BLaER1 treated with 17β-estradiol and CSF1 and Interleukin-3, amounts not matched to agents 10 nM and 100 nM (cell line): Measurements from ENCODE around the gene LSR.
A peak's percentile ranks its signal among the peaks of the same experiment; 100 is the strongest.

Experiments used
- H3K27ac ChIP-seq, 11 experiments: shearing (Covaris generic); formaldehyde crosslinking; 2 replicates each; pipeline ENCODE4 v1.8.1; 2022
- H3K27me3 ChIP-seq, 11 experiments: shearing (Covaris generic); formaldehyde crosslinking; 2 replicates each; pipeline ENCODE4 v1.8.1; 2022
- H3K36me3 ChIP-seq, 11 experiments: shearing (Covaris generic); formaldehyde crosslinking; 2 replicates each; pipeline ENCODE4 v1.8.1; 2022
- H3K4me1 ChIP-seq, 10 experiments: shearing (Covaris generic); formaldehyde crosslinking; 2 replicates each; pipeline ENCODE4 v1.8.1; 2022
- H3K4me2 ChIP-seq, 11 experiments: shearing (Covaris generic); formaldehyde crosslinking; 2 replicates each; pipeline ENCODE4 v1.8.1; 2022
- H3K4me3 ChIP-seq, 10 experiments: shearing (Covaris generic); formaldehyde crosslinking; 2 replicates each; pipeline ENCODE4 v1.8.1; 2022
- H3K9ac ChIP-seq, 11 experiments: shearing (Covaris generic); formaldehyde crosslinking; 2 replicates each; pipeline ENCODE4 v1.8.1; 2022
- H3K9me3 ChIP-seq, 11 experiments: shearing (Covaris generic); formaldehyde crosslinking; replicated peaks in 1 of 11; 2 replicates each; pipeline ENCODE4 v1.8.1; 2022
- H4K20me1 ChIP-seq, 11 experiments: shearing (Covaris generic); formaldehyde crosslinking; 2 replicates each; pipeline ENCODE4 v1.8.1; 2022
- Cebpa-rat ChIP-seq, 11 experiments: shearing (Covaris generic); IDR thresholded peaks; 2 replicates each; pipeline ENCODE4 v1.8.1; 2022

Gene LSR

DNA sequence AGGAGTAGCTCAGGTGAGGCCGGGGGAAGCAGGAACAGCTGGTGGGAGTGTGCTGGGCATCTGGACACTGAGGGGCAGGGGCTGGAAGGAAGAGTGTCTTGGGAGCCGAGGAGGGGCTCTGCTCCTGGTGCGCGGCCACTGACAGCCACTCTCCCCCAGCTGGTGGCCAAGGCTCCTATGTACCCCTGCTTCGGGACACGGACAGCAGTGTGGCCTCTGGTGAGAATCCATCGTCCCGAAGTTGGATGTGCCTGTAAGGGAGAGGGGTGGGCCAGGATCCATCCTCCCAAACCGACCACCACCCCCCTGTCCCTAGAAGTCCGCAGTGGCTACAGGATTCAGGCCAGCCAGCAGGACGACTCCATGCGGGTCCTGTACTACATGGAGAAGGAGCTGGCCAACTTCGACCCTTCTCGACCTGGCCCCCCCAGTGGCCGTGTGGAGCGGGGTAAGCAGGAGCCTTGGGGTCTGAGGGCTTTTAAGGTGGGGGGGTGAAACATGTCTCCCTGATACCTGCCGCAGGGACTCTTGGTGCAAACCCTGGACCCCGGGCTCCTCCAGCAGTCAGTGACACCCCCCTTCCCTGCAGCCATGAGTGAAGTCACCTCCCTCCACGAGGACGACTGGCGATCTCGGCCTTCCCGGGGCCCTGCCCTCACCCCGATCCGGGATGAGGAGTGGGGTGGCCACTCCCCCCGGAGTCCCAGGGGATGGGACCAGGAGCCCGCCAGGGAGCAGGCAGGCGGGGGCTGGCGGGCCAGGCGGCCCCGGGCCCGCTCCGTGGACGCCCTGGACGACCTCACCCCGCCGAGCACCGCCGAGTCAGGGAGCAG lies 17.9 kb downstream of the LSR start:
- Histone ChIP-seq H3K27ac (peak overlapping the region; percentile 91 to 98 (median 93)), H3K27me3 (no peaks in the 10 kb centered on the region), H3K36me3 (peaks cover 16 to 27% (median 17%) of the 10 kb centered on the region in 11 experiments), H3K4me3 (peak overlapping the region; percentile 76 to 93 (median 83)), H3K9ac (peak overlapping the region; percentile 85 to 98 (median 95)), H3K4me1 (peaks cover 59 to 72% (median 70%) of the 10 kb centered on the region in 10 experiments), H3K4me2 (peak overlapping the region; percentile 91 to 100 (median 98)), H4K20me1 (peaks cover 0 to 14% (median 0%) of the 10 kb centered on the region in 11 experiments; a peak in 6 of 22 replicates), H3K9me3 (no peaks in the 10 kb centered on the region)
- TF ChIP-seq Cebpa-rat (IDR thresholded peaks at IDR 0.05): no peak

DNA sequence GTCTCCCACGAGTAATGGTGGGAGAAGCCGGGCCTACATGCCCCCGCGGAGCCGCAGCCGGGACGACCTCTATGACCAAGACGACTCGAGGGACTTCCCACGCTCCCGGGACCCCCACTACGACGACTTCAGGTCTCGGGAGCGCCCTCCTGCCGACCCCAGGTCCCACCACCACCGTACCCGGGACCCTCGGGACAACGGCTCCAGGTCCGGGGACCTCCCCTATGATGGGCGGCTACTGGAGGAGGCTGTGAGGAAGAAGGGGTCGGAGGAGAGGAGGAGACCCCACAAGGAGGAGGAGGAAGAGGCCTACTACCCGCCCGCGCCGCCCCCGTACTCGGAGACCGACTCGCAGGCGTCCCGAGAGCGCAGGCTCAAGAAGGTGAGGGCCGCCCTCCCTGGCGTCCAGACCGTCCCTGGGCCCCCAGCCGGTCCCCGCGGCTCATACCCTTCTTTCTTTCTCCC lies 18.6 kb downstream of the LSR start:
- Histone ChIP-seq H3K4me2 (peak overlapping the region; percentile 91 to 100 (median 98)), H3K36me3 (peaks cover 17 to 31% (median 21%) of the 10 kb centered on the region in 11 experiments), H3K27ac (peak overlapping the region; percentile 91 to 98 (median 93)), H3K9me3 (no peaks in the 10 kb centered on the region), H4K20me1 (peaks cover 0 to 14% (median 0%) of the 10 kb centered on the region in 11 experiments; a peak in 7 of 22 replicates), H3K27me3 (no peaks in the 10 kb centered on the region), H3K9ac (peak overlapping the region; percentile 85 to 98 (median 95)), H3K4me3 (peak overlapping the region; percentile 76 to 93 (median 83)), H3K4me1 (peaks cover 65 to 72% (median 70%) of the 10 kb centered on the region in 10 experiments)
- TF ChIP-seq Cebpa-rat (IDR thresholded peaks at IDR 0.05): no peak

DNA sequence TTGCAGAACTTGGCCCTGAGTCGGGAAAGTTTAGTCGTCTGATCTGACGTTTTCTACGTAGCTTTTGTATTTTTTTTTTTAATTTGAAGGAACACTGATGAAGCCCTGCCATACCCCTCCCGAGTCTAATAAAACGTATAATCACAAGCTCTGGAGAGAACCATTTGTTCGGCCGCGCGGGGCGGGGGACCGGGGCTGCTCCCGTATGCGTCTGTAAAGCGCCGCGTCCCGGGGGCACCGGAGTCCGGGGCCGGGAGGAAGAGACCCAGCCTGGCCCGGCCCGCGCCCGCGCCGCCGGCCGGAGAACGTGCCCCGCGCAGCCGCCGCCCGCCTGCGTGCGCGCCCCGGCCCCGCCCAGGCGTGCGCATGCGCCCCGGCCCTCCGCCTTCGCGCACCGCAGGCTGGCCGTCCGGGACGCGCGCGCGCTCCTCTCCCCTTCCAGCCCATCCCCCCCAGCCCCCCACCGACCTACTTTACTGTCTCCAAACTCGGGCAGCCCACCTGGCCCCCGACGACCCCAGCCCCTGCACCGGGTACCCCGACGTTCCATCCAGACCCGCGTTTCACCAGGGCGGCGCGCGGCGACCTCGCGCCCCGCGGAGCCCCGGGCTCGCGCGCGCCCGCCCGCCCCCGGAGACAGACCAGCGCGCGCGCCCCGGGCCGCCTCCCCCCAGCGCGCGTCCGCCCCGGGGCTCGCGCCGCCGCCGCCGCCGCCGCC lies 19.2 kb downstream of the LSR start:
- peaks cover 18 to 35% (median 23%) of the 10 kb centered on the region in 11 experiments for H3K36me3 ChIP-seq
- no peaks in the 10 kb centered on the region for H3K27me3 ChIP-seq
- no peak for TF ChIP-seq Cebpa-rat (IDR thresholded peaks at IDR 0.05)
- H3K9ac ChIP-seq: peak overlapping the region; percentile 85 to 98 (median 95)
- H4K20me1 ChIP-seq: peaks cover 0 to 14% (median 0%) of the 10 kb centered on the region in 11 experiments; a peak in 8 of 22 replicates
- peak overlapping the region; percentile 91 to 98 (median 93) for H3K27ac ChIP-seq
- peak overlapping the region; percentile 76 to 93 (median 83) for H3K4me3 ChIP-seq
- H3K4me1 ChIP-seq: peaks cover 70 to 76% (median 73%) of the 10 kb centered on the region in 10 experiments
- no peaks in the 10 kb centered on the region for H3K9me3 ChIP-seq
- H3K4me2 ChIP-seq: peak overlapping the region; percentile 91 to 100 (median 98)

DNA sequence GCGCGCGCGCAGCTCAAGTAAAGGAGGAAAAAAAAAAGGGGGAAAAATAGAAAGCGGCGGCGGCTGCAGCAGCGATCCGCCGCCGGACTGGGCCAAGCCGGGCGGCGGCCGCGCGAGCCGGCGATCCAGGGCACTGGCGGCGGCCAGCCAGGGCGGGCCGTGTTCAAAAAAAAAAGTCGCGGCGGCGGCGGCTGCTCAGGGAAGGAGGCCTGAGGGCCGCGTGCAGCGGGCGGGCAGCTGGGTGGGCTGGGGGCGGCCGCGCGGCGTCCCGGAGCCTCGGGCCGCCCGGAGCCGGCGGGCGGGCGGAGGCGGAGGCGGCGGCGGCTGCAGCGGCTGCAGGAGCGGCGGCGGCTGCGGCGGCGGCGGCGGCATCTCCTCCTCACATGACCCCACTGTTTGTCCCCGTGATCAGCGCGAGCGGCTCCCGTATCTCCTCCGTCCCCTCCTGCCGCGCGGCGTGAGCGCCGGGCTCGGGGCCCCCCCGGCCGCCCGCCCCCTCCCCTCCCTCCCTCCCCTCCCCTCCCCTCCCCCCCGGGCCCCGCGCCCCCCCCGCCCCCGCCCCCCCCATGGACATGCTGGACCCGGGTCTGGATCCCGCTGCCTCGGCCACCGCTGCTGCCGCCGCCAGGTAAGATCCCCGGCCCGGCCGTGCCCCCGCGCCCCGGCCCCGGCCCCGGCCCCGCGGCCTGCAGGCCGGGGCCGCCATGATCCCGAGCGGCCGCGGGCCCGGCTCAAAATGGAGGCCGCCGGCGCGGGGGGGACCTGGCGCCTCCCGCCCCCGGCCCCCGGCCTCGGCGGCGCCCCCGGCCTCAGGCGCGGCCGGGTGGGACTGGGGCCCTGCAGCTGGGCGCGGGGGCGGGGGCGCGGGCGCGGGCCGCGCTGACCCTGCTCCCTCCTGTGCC lies 20.0 kb downstream of the LSR start, which contains the start of gene USF2:
Gene USF2, plus strand, starts transcription at position 427 of the 902 bp plus-strand sequence. Its CDS starts 140 bp downstream, at position 567.
- no peak for TF ChIP-seq Cebpa-rat (IDR thresholded peaks at IDR 0.05)
- H3K36me3 ChIP-seq: peaks cover 26 to 43% (median 31%) of the 10 kb centered on the region in 11 experiments
- peak within 1 kb of the TSS; percentile 91 to 100 (median 98) for H3K4me2 ChIP-seq
- no peaks in the 10 kb centered on the region for H3K27me3 ChIP-seq
- peaks cover 0 to 14% (median 0%) of the 10 kb centered on the region in 11 experiments; a peak in 8 of 22 replicates for H4K20me1 ChIP-seq
- H3K9ac ChIP-seq: peak within 1 kb of the TSS; percentile 85 to 98 (median 95)
- H3K4me3 ChIP-seq: peak within 1 kb of the TSS; percentile 76 to 93 (median 83)
- H3K27ac ChIP-seq: peak within 1 kb of the TSS; percentile 91 to 98 (median 94)
- no peaks in the 10 kb centered on the region for H3K9me3 ChIP-seq
- H3K4me1 ChIP-seq: peaks cover 69 to 78% (median 72%) of the 10 kb centered on the region in 10 experiments

DNA sequence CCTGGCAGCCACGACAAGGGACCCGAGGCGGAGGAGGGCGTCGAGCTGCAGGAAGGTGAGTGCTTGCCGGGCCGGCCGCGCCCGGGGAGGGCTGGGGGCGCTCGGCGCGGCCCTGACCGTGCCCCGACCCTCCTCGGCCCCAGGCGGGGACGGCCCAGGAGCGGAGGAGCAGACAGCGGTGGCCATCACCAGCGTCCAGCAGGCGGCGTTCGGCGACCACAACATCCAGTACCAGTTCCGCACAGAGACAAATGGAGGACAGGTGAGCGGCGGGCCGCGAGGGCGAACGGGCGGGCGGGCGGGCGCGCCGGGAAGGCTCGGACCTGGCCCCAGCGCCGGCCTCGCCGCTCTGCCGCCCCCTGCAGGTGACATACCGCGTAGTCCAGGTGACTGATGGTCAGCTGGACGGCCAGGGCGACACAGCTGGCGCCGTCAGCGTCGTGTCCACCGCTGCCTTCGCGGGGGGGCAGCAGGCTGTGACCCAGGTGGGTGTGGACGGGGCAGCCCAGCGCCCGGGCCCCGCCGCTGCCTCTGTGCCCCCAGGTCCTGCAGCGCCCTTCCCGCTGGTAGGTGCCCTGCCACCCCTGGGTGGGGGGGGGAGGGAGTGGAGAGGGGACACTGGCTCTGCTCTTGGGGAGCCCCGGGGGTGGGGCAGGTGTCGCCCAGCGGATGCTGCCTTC lies 20.8 kb downstream of the LSR start:
- Histone ChIP-seq H3K27ac (peak overlapping the region; percentile 91 to 98 (median 94)), H3K4me2 (peak overlapping the region; percentile 57 to 93 (median 85)), H4K20me1 (peaks cover 0 to 9% (median 0%) of the 10 kb centered on the region in 11 experiments; a peak in 8 of 22 replicates), H3K9me3 (no peaks in the 10 kb centered on the region), H3K36me3 (peaks cover 34 to 51% (median 39%) of the 10 kb centered on the region in 11 experiments), H3K9ac (peak overlapping the region; percentile 85 to 98 (median 95)), H3K4me1 (peaks cover 62 to 75% (median 68%) of the 10 kb centered on the region in 10 experiments), H3K27me3 (no peaks in the 10 kb centered on the region), H3K4me3 (peak overlapping the region; percentile 76 to 93 (median 83))
- TF ChIP-seq Cebpa-rat (IDR thresholded peaks at IDR 0.05): no peak

DNA sequence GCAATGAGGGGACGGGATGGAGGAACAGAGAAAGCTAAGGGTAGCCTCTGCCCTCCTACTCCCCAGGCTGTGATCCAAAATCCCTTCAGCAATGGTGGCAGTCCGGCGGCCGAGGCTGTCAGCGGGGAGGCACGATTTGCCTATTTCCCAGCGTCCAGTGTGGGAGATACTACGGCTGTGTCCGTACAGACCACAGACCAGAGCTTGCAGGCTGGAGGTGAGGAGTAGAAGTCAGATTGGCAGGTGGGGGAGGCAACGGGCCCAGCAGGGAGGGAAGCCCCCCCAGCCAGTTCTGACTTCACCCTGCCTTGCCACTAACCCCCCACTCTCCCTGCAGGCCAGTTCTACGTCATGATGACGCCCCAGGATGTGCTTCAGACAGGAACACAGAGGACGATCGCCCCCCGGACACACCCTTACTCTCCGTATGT lies 21.6 kb downstream of the LSR start:
- H3K27ac ChIP-seq: peak overlapping the region in 4 of 11 experiments; percentile 21 to 98 (median 74); a peak in 3 of 22 replicates
- H3K4me1 ChIP-seq: peaks cover 53 to 68% (median 61%) of the 10 kb centered on the region in 10 experiments
- no peaks in the 10 kb centered on the region for H3K27me3 ChIP-seq
- H3K36me3 ChIP-seq: peaks cover 42 to 59% (median 47%) of the 10 kb centered on the region in 11 experiments
- peak overlapping the region; percentile 57 to 93 (median 85) for H3K4me2 ChIP-seq
- H4K20me1 ChIP-seq: peaks cover 0 to 4% (median 0%) of the 10 kb centered on the region in 11 experiments; a peak in 7 of 22 replicates
- H3K9me3 ChIP-seq: no peaks in the 10 kb centered on the region
- TF ChIP-seq Cebpa-rat (IDR thresholded peaks at IDR 0.05): no peak
- peak overlapping the region in 9 of 10 experiments; percentile 76 to 93 (median 84); a peak in 13 of 20 replicates for H3K4me3 ChIP-seq
- H3K9ac ChIP-seq: peak overlapping the region; percentile 73 to 97 (median 93); a peak in 17 of 22 replicates

DNA sequence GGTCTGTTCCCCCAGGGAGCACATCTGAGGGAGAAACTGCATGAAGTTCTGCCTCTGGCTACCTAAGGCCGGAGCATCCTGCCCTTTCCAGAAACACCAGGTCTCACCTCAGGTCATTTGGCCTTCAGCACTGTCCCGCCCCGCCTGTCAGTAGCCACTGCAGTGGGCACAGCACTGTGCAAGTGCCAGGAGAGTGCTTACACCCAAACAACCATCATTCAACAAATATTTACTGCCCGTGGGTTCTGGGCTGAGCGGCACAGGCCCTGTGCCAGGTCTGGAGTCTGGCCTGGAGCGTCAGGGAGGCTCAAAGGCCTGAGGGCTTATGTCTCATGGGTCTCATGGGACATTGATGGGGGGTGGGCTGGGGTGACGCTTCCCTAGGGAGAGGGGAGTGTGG lies 22.7 kb downstream of the LSR start:
- H3K9me3 ChIP-seq: no peaks in the 10 kb centered on the region
- H4K20me1 ChIP-seq: peaks cover 0 to 5% (median 0%) of the 10 kb centered on the region in 11 experiments; a peak in 7 of 22 replicates
- H3K36me3 ChIP-seq: peaks cover 53 to 65% (median 59%) of the 10 kb centered on the region in 11 experiments
- no peak overlapping the region; a peak in 1 of 20 replicates for H3K4me3 ChIP-seq
- TF ChIP-seq Cebpa-rat (IDR thresholded peaks at IDR 0.05): no peak
- peaks cover 42 to 56% (median 49%) of the 10 kb centered on the region in 10 experiments for H3K4me1 ChIP-seq
- peak overlapping the region; percentile 57 to 93 (median 82) for H3K4me2 ChIP-seq
- no peaks in the 10 kb centered on the region for H3K27me3 ChIP-seq
- peak overlapping the region in 9 of 11 experiments; percentile 26 to 64 (median 54); a peak in 14 of 22 replicates for H3K27ac ChIP-seq
- H3K9ac ChIP-seq: peak overlapping the region; percentile 10 to 58 (median 47); a peak in 19 of 22 replicates
